H1 (cell line): Measurements from ENCODE around the gene KMT2E. TPM values are rescaled to one million over a fixed set of nuclear protein-coding genes. Genes with fewer than 3 reads are reported as not detected.

Experiments used
- CTCF ChIA-PET: fragments of 300-600 bp; sonication (Branson Sonifier 250); formaldehyde crosslinking; loops from one replicate; lab custom pipeline; 2021; ENCODE audit not compliant: partially characterized antibody; lab: Charles Lee
- POLR2A ChIA-PET: fragments of 300-600 bp; sonication (Branson Sonifier 250); formaldehyde crosslinking; loops from one replicate; lab custom pipeline; 2021; ENCODE audit warnings: inconsistent platforms; ENCODE audit not compliant: partially characterized antibody; lab: Charles Lee
- DNase-seq, 2 experiments: peaks; one replicate each; pipeline versions ENCODE4 v3.0.0 to v3.0.0-alpha.2; 2010 to 2022; ENCODE audit warnings: low spot score in 2 of 2, low read depth in 1 of 2, mixed read lengths in 1 of 2
- FAIRE-seq: peaks from 2 replicates; lab custom pipeline; 2011; peaks lifted over from hg19 to GRCh38; lab: Jason Lieb, UNC
- H2AFZ ChIP-seq: 2 replicates; pipeline ENCODE4 v1.8.1; 2012; ENCODE audit warnings: low read length, inconsistent platforms
- H2AK5ac ChIP-seq: 2 replicates; pipeline ENCODE4 v1.6.1; 2013; ENCODE audit warnings: low read depth, low read length
- H2BK120ac ChIP-seq: replicated peaks from 2 replicates; pipeline ENCODE3; 2013; ENCODE audit warnings: low read depth, low read length, inconsistent platforms
- H2BK12ac ChIP-seq: 2 replicates; pipeline ENCODE4 v1.6.1; 2013; ENCODE audit warnings: low read depth, low read length
- H2BK15ac ChIP-seq: 2 replicates; pipeline ENCODE4 v1.6.1; 2013; ENCODE audit warnings: low read length
- H2BK20ac ChIP-seq: 2 replicates; pipeline ENCODE4 v1.6.1; 2013; ENCODE audit warnings: low read length
- H2BK5ac ChIP-seq: 2 replicates; pipeline ENCODE4 v1.6.1; 2013; ENCODE audit warnings: low read depth, low read length
- H3K14ac ChIP-seq: 2 replicates; pipeline ENCODE4 v1.6.1; 2013; ENCODE audit warnings: inconsistent platforms; ENCODE audit not compliant: insufficient read length
- H3K18ac ChIP-seq: 2 replicates; pipeline ENCODE4 v1.6.1; 2013; ENCODE audit warnings: low read length; ENCODE audit errors: extremely low read depth
- H3K23ac ChIP-seq: 2 replicates; pipeline ENCODE4 v1.6.1; 2013; ENCODE audit warnings: inconsistent platforms; ENCODE audit not compliant: insufficient read length
- H3K23me2 ChIP-seq: 2 replicates; pipeline ENCODE4 v1.6.1; 2013; ENCODE audit warnings: low read depth, low read length
- H3K27ac ChIP-seq: 2 replicates; pipeline ENCODE4 v1.6.1; 2011; ENCODE audit warnings: low read depth, low read length, inconsistent platforms
- H3K27me3 ChIP-seq, 4 experiments: replicated peaks in 1 of 4; 1 replicate in 1 of 4; 2 replicates in 3 of 4; pipeline versions ENCODE4 v1.6.1 to v1.8.1; 2011 to 2013; ENCODE audit warnings: low read length in 3 of 4, mild to moderate bottlenecking in 3 of 4, inconsistent platforms in 2 of 4, mixed read lengths in 2 of 4, moderate library complexity in 1 of 4; ENCODE audit not compliant: control insufficient read depth in 3 of 4, insufficient read depth in 3 of 4; ENCODE audit errors: extremely low read depth in 1 of 4
- H3K36me3 ChIP-seq, 4 experiments: 2 replicates each; pipeline versions ENCODE4 v1.6.1 to v1.8.1; 2011 to 2013; ENCODE audit warnings: mild to moderate bottlenecking in 4 of 4, low read length in 3 of 4, moderate library complexity in 2 of 4, control low read depth in 1 of 4, inconsistent platforms in 1 of 4; ENCODE audit not compliant: insufficient read depth in 4 of 4, control insufficient read depth in 2 of 4
- H3K4ac ChIP-seq: replicated peaks from 2 replicates; pipeline ENCODE3; 2013; ENCODE audit warnings: low read length, low read depth, mixed read lengths, inconsistent platforms; ENCODE audit not compliant: insufficient read length
- H3K4me1 ChIP-seq, 4 experiments: replicated peaks in 1 of 4; 1 replicate in 1 of 4; 2 replicates in 3 of 4; pipeline versions ENCODE4 v1.6.1 to v1.8.1; 2011 to 2013; ENCODE audit warnings: low read length in 3 of 4, inconsistent platforms in 2 of 4, mixed read lengths in 1 of 4; ENCODE audit not compliant: insufficient read depth in 4 of 4, control insufficient read depth in 3 of 4
- H3K4me2 ChIP-seq, 2 experiments: 2 replicates each; pipeline versions ENCODE4 v1.6.1 to v1.8.1; 2011 to 2013; ENCODE audit warnings: low read depth in 2 of 2, low read length in 2 of 2, control low read depth in 1 of 2, inconsistent platforms in 1 of 2, mild to moderate bottlenecking in 1 of 2; ENCODE audit not compliant: insufficient read depth in 1 of 2
- H3K4me3 ChIP-seq, 4 experiments: fragments of 200-600, 300-600 bp in 1 of 4; sonication (generic), shearing (Covaris generic), sonication (Bioruptor Twin) in 1 of 4; 2 replicates each; pipeline versions ENCODE4 v1.5.1 to v1.8.1; 2011 to 2016; ENCODE audit warnings: low read length in 4 of 4, low read depth in 3 of 4, control low read depth in 2 of 4, inconsistent platforms in 2 of 4, mild to moderate bottlenecking in 2 of 4, mixed read lengths in 1 of 4, moderate library complexity in 1 of 4; ENCODE audit not compliant: insufficient read depth in 2 of 4; ENCODE audit errors: extremely low read depth in 1 of 4
- H3K56ac ChIP-seq: replicated peaks from 2 replicates; pipeline ENCODE3; 2013; ENCODE audit warnings: low read depth, mild to moderate bottlenecking, mixed read lengths, low read length, inconsistent platforms; ENCODE audit not compliant: insufficient read length
- H3K79me1 ChIP-seq: 2 replicates; pipeline ENCODE4 v1.6.1; 2013; ENCODE audit warnings: low read depth, low read length, control low read depth
- H3K79me2 ChIP-seq, 2 experiments: 2 replicates each; pipeline versions ENCODE4 v1.6.1 to v1.8.1; 2012 to 2013; ENCODE audit warnings: low read length in 2 of 2, mild to moderate bottlenecking in 2 of 2, inconsistent platforms in 1 of 2; ENCODE audit not compliant: insufficient read depth in 2 of 2, control insufficient read depth in 1 of 2
- H3K9ac ChIP-seq, 4 experiments: replicated peaks in 1 of 4; 1 replicate in 1 of 4; 2 replicates in 3 of 4; pipeline versions ENCODE4 v1.6.1 to v1.8.1; 2011 to 2013; ENCODE audit warnings: low read depth in 3 of 4, low read length in 3 of 4, control low read depth in 2 of 4, mild to moderate bottlenecking in 2 of 4, moderate library complexity in 2 of 4, inconsistent platforms in 1 of 4; ENCODE audit errors: extremely low read depth in 1 of 4
- H3K9me3 ChIP-seq, 2 experiments: 2 replicates each; pipeline versions ENCODE4 v1.6.1 to v1.8.1; 2012 to 2013; ENCODE audit warnings: mild to moderate bottlenecking in 2 of 2, moderate library complexity in 2 of 2, control low read depth in 1 of 2, inconsistent platforms in 1 of 2, low read depth in 1 of 2, low read length in 1 of 2, mixed read lengths in 1 of 2; ENCODE audit not compliant: insufficient read depth in 2 of 2
- H4K20me1 ChIP-seq, 2 experiments: replicated peaks in 1 of 2; 2 replicates each; pipeline versions ENCODE3 to v1.8.1; 2011 to 2013; ENCODE audit warnings: inconsistent platforms in 2 of 2, low read length in 2 of 2, mild to moderate bottlenecking in 1 of 2; ENCODE audit not compliant: insufficient read depth in 2 of 2, control insufficient read depth in 1 of 2
- H4K5ac ChIP-seq: 2 replicates; pipeline ENCODE4 v1.6.1; 2013; ENCODE audit warnings: low read length, low read depth, mixed read lengths, inconsistent platforms; ENCODE audit not compliant: insufficient read length
- H4K8ac ChIP-seq: 2 replicates; pipeline ENCODE4 v1.8.0; 2013; ENCODE audit warnings: mild to moderate bottlenecking, moderate library complexity, low read length, inconsistent platforms; ENCODE audit not compliant: insufficient read depth; ENCODE audit errors: extremely low read depth
- H4K91ac ChIP-seq: replicated peaks from 2 replicates; pipeline ENCODE3; 2013; ENCODE audit warnings: low read length, mixed read lengths, inconsistent platforms; ENCODE audit not compliant: insufficient read length
- ATF3 ChIP-seq: IDR thresholded peaks from 2 replicates; pipeline ENCODE4 v1.6.1; 2011; ENCODE audit warnings: low read depth, mild to moderate bottlenecking, low read length; ENCODE audit not compliant: insufficient read depth
- BACH1 ChIP-seq: IDR thresholded peaks from 2 replicates; pipeline ENCODE4 v1.6.1; 2012; ENCODE audit warnings: low read length, improper control_type of control experiment
- EGR1 ChIP-seq: IDR thresholded peaks from 2 replicates; pipeline ENCODE4 v1.6.1; 2011; ENCODE audit warnings: low read depth, low read length, borderline replicate concordance
- EP300 ChIP-seq, 2 experiments: IDR thresholded peaks; 1 replicate in 1 of 2; 2 replicates in 1 of 2; pipeline ENCODE4 v1.6.1; 2011 to 2012; ENCODE audit warnings: low read depth in 2 of 2, low read length in 2 of 2, mild to moderate bottlenecking in 2 of 2, borderline replicate concordance in 1 of 2, inconsistent platforms in 1 of 2, moderate library complexity in 1 of 2
- RBBP5 ChIP-seq: IDR thresholded peaks from 2 replicates; pipeline ENCODE4 v1.7.1; 2012; ENCODE audit warnings: low read depth, mild to moderate bottlenecking, inconsistent platforms, low read length, moderate library complexity, borderline replicate concordance
- TBP ChIP-seq: IDR thresholded peaks from 2 replicates; pipeline ENCODE4 v1.6.1; 2011; ENCODE audit warnings: low read depth, low read length, improper control_type of control experiment
- YY1 ChIP-seq: IDR thresholded peaks from 2 replicates; pipeline ENCODE4 v1.6.1; 2011; ENCODE audit warnings: low read depth, mild to moderate bottlenecking, low read length
- WGBS, 2 experiments: shearing (Covaris generic) in 1 of 2; methylation state at CpG; one replicate each; pipeline versions ENCODE4 v1.1.6 to v1.1.7; 2013 to 2015; ENCODE audit warnings: low lambda C conversion rate in 2 of 2, mixed read lengths in 2 of 2, inconsistent platforms in 1 of 2, low coverage in 1 of 2, missing lambda C conversion rate in 1 of 2; ENCODE audit not compliant: insufficient replicate concordance in 2 of 2, insufficient coverage in 1 of 2, insufficient read length in 1 of 2; ENCODE audit errors: extremely low coverage in 1 of 2, missing lambda C conversion rate in 1 of 2; 5-methylcytosine and 5-hydroxymethylcytosine counted together
- polyA plus RNA-seq, 7 experiments: library from polyadenylated mRNA; depleted of rRNA in 3 of 7; stranded (reverse) in 5 of 7; unstranded in 2 of 7; fragments of >200 nt in 5 of 7; fragments of 200-250 nt in 2 of 7; gene quantifications; 1 replicate in 5 of 7; 2 replicates in 1 of 7; 4 replicates in 1 of 7; pipeline versions ENCODE4 v1.2.1 to v1.2.3, GENCODE V29; 2011 to 2013; ENCODE audit warnings: missing spikeins in 2 of 7, mixed read lengths in 2 of 7
- total RNA-seq: library from RNA; stranded (reverse); fragmentation: NEBNext Ultra II Directional; extraction: Animal tissue kit (Norgen Biotek cat#: 25700); gene quantifications from 2 replicates; pipeline ENCODE4 v1.2.1, GENCODE V29; 2021

KMT2E gene
- total and polyA plus RNA-seq, 2 of the 8 experiments (the other 6 are each of a cell fraction or from before 2014, with no cell fraction given) = 10.9 to 45.0 TPM

- H3K4me2 ChIP-seq = no peak overlapping the region
- no peaks in the 10 kb centered on the region for H3K4me1 ChIP-seq
- peaks cover 0 to 5% (median 2%) of the 10 kb centered on the region in 4 experiments; a peak in 2 of 8 replicates for H3K36me3 ChIP-seq
- no peak overlapping the region for H3K9ac ChIP-seq
- TF ChIP-seq BACH1 = no peak
- no peak for TF ChIP-seq TBP
- TF ChIP-seq YY1 = no peak
- TF ChIP-seq ATF3 = no peak
- TF ChIP-seq EP300 (IDR thresholded peaks at IDR 0.05; ENCODE audit: borderline replicate concordance in 1 of 2, low read depth in 2 of 2, low read length in 2 of 2) = no peak
- TF ChIP-seq EGR1 = no peak
- TF ChIP-seq RBBP5 = no peak
- H3K14ac ChIP-seq = no peak overlapping the region
- no peaks in the 10 kb centered on the region for H3K79me2 ChIP-seq
- H3K23me2 ChIP-seq = no peaks in the 10 kb centered on the region
- H2BK15ac ChIP-seq = no peak overlapping the region
- H2AK5ac ChIP-seq = no peak overlapping the region
- FAIRE-seq = no peak
- DNase-seq = no peak
- H3K27me3 ChIP-seq = no peaks in the 10 kb centered on the region
- H3K9me3 ChIP-seq = no peaks in the 10 kb centered on the region
- 87% methylated on average over 4 of the region's 4 CpGs; no CpG with 5 or more reads in 1 of the 2 experiments for WGBS, 2 experiments
- H3K4me3 ChIP-seq = no peak overlapping the region
- no peak overlapping the region for H3K27ac ChIP-seq
- no peak overlapping the region for H2AFZ ChIP-seq
- no peak overlapping the region for H2BK20ac ChIP-seq
- H3K18ac ChIP-seq = no peak overlapping the region
- no peak overlapping the region for H3K56ac ChIP-seq
- no peak overlapping the region for H4K5ac ChIP-seq
- no peak overlapping the region for H2BK5ac ChIP-seq
- H3K79me1 ChIP-seq = no peaks in the 10 kb centered on the region; the same call in 1 of the 2 replicates
- no peak overlapping the region for H4K8ac ChIP-seq
- H3K4ac ChIP-seq = no peak overlapping the region
- no peak overlapping the region for H2BK12ac ChIP-seq
- H3K23ac ChIP-seq = no peak overlapping the region
- no peak overlapping the region for H4K91ac ChIP-seq
- ChIA-PET POLR2A (interaction anchor here (0.7 kb wide), 1 partner anchor 17 kb away, joined by 3 read pairs; no protein-coding TSS in a partner anchor), CTCF (interaction anchor here (0.5 to 1.9 kb wide), 3 partner anchors 10 to 385 kb away, joined by 3 to 9 read pairs (median 5); no protein-coding TSS in a partner anchor)
- H4K20me1 ChIP-seq = no peaks in the 10 kb centered on the region
- H2BK120ac ChIP-seq = no peak overlapping the region
Observed at GRCh38 chr7:105126436-105126975, 112.5 kb downstream of the KMT2E start.
